WTC11 (cell line): ENCODE results near the gene HDAC8. TPM values are rescaled to one million over a fixed set of nuclear protein-coding genes. Genes with fewer than 3 reads are reported as not detected.

Experiments
- ATAC-seq: fragments of 200-7000 bp; cut with Tn5 transposase; 2 replicates; pipeline ENCODE4 v1.10.0; 2021; ENCODE audit warnings: mild to moderate bottlenecking, moderate library complexity
- CTCF ChIA-PET: fragments of 300-600 bp; sonication (Branson Sonifier 250); formaldehyde crosslinking; loops from one replicate; lab custom pipeline; 2021; ENCODE audit warnings: antibody characterized with exemption; lab: Charles Lee
- POLR2A ChIA-PET: fragments of 350-600 bp; sonication (Branson Sonifier 250); formaldehyde crosslinking; loops from one replicate; lab custom pipeline; 2021; ENCODE audit warnings: antibody characterized with exemption; lab: Charles Lee
- DNase-seq: peaks from one replicate; pipeline ENCODE4 v3.0.0; 2021; ENCODE audit warnings: low spot score
- H3K27ac Mint-ChIP-seq: 2 replicates; pipeline ENCODE4 v1.8.0; 2021; ENCODE audit warnings: mixed read lengths
- H3K27me3 Mint-ChIP-seq: 2 replicates; pipeline ENCODE4 v1.8.0; 2021; ENCODE audit warnings: low read depth, mild to moderate bottlenecking, moderate library complexity, mixed read lengths
- H3K36me3 Mint-ChIP-seq: 2 replicates; pipeline ENCODE4 v1.8.0; 2021; ENCODE audit warnings: mixed read lengths
- H3K4me1 Mint-ChIP-seq: 2 replicates; pipeline ENCODE4 v1.8.0; 2022; ENCODE audit warnings: mixed read lengths
- H3K4me3 Mint-ChIP-seq: 2 replicates; pipeline ENCODE4 v1.8.0; 2021; ENCODE audit warnings: mild to moderate bottlenecking, moderate library complexity, mixed read lengths
- H3K9me3 Mint-ChIP-seq: 2 replicates; pipeline ENCODE4 v1.8.0; 2021; ENCODE audit warnings: mixed read lengths
- ATF1 ChIP-seq: sonication (generic); formaldehyde crosslinking; IDR thresholded peaks from 2 replicates; pipeline ENCODE4 v1.8.1; 2023; ENCODE audit warnings: mild to moderate bottlenecking, moderate library complexity, missing genetic modification reagents
- CREM ChIP-seq: sonication (generic); formaldehyde crosslinking; IDR thresholded peaks from 2 replicates; pipeline ENCODE4 v1.8.1; 2022; ENCODE audit warnings: mild to moderate bottlenecking, missing genetic modification reagents, moderate library complexity
- GRHL2 ChIP-seq: fragments of 250-450 bp; sonication (Bioruptor Pico); IDR thresholded peaks from 2 replicates; pipeline ENCODE4 v1.8.0; 2022; ENCODE audit warnings: mild to moderate bottlenecking, moderate library complexity; ENCODE audit not compliant: insufficient replicate concordance, severe bottlenecking
- HMGA2 ChIP-seq: fragments of 250-450 bp; sonication (Bioruptor Pico); IDR thresholded peaks from 2 replicates; pipeline ENCODE4 v1.4.0; 2021; ENCODE audit warnings: mild to moderate bottlenecking, moderate library complexity
- MYBL2 ChIP-seq: sonication (generic); formaldehyde crosslinking; IDR thresholded peaks from 2 replicates; pipeline ENCODE4 v1.8.1; 2023; ENCODE audit warnings: mild to moderate bottlenecking, moderate library complexity, missing genetic modification reagents
- NFYB ChIP-seq: sonication (generic); formaldehyde crosslinking; conservative IDR thresholded peaks from 2 replicates; pipeline ENCODE4 v1.8.0; 2022; ENCODE audit warnings: low read depth, missing genetic modification reagents
- RORB ChIP-seq: fragments of 250-450 bp; sonication (Bioruptor Pico); IDR thresholded peaks from 2 replicates; pipeline ENCODE4 v1.9.0; 2021; ENCODE audit warnings: mild to moderate bottlenecking
- ZBTB43 ChIP-seq: sonication (generic); formaldehyde crosslinking; IDR thresholded peaks from 2 replicates; pipeline ENCODE4 v1.8.1; 2023; ENCODE audit warnings: mild to moderate bottlenecking, missing genetic modification reagents
- ZNF121 ChIP-seq: sonication (generic); formaldehyde crosslinking; IDR thresholded peaks from 2 replicates; pipeline ENCODE4 v1.8.0; 2023; ENCODE audit warnings: missing genetic modification reagents
- ZNF219 ChIP-seq: sonication (generic); formaldehyde crosslinking; IDR thresholded peaks from 2 replicates; pipeline ENCODE4 v1.8.0; 2023; ENCODE audit warnings: missing genetic modification reagents, mild to moderate bottlenecking, borderline replicate concordance
- ZNF317 ChIP-seq: sonication (generic); formaldehyde crosslinking; IDR thresholded peaks from 2 replicates; pipeline ENCODE4 v1.8.1; 2023; ENCODE audit warnings: low read depth, mild to moderate bottlenecking, moderate library complexity, missing genetic modification reagents, borderline replicate concordance
- ZNF416 ChIP-seq: fragments of 250-450 bp; sonication (Bioruptor Pico); IDR thresholded peaks from 2 replicates; pipeline ENCODE4 v1.9.0; 2021; ENCODE audit warnings: mild to moderate bottlenecking, inconsistent platforms
- ZNF671 ChIP-seq: fragments of 250-450 bp; sonication (Bioruptor Pico); IDR thresholded peaks from 2 replicates; pipeline ENCODE4 v1.8.0; 2021; ENCODE audit warnings: mild to moderate bottlenecking
- total RNA-seq: library from RNA; stranded (reverse); gene quantifications from 3 replicates; pipeline ENCODE4 v1.2.3, GENCODE V29; 2021
- TF ChIP-seq, protein P1 (sequence below): sonication (generic); formaldehyde crosslinking; IDR thresholded peaks from 2 replicates; pipeline ENCODE4 v1.8.0; 2022; ENCODE audit warnings: mild to moderate bottlenecking, missing genetic modification reagents
- TF ChIP-seq, protein P2 (sequence below): fragments of 250-450 bp; sonication (Bioruptor Pico); IDR thresholded peaks from 2 replicates; pipeline ENCODE4 v1.8.0; 2021; ENCODE audit warnings: mild to moderate bottlenecking
- TF ChIP-seq, protein P3 (sequence below): sonication (generic); formaldehyde crosslinking; IDR thresholded peaks from 2 replicates; pipeline ENCODE4 v1.8.1; 2023; ENCODE audit warnings: mild to moderate bottlenecking, missing genetic modification reagents, moderate library complexity
- TF ChIP-seq, protein P4 (sequence below): sonication (generic); formaldehyde crosslinking; IDR thresholded peaks from 2 replicates; pipeline ENCODE4 v1.8.0; 2023; ENCODE audit warnings: missing genetic modification reagents, mild to moderate bottlenecking, borderline replicate concordance
- TF ChIP-seq, protein P5 (sequence below): fragments of 200-600 bp; IDR thresholded peaks from 2 replicates; pipeline ENCODE4 v1.8.0; 2022; ENCODE audit warnings: antibody characterized with exemption
- TF ChIP-seq, protein P6 (sequence below): fragments of 250-450 bp; sonication (Bioruptor Pico); conservative IDR thresholded peaks from 2 replicates; pipeline ENCODE4 v1.9.0; 2021; ENCODE audit warnings: mild to moderate bottlenecking
- TF ChIP-seq, protein P7 (sequence below): fragments of 250-450 bp; sonication (Bioruptor Pico); IDR thresholded peaks from 2 replicates; pipeline ENCODE4 v1.9.0; 2021; ENCODE audit warnings: mild to moderate bottlenecking

Gene HDAC8
- total RNA-seq, 1 experiment from 2014 or later: 22.5 TPM

DNA sequence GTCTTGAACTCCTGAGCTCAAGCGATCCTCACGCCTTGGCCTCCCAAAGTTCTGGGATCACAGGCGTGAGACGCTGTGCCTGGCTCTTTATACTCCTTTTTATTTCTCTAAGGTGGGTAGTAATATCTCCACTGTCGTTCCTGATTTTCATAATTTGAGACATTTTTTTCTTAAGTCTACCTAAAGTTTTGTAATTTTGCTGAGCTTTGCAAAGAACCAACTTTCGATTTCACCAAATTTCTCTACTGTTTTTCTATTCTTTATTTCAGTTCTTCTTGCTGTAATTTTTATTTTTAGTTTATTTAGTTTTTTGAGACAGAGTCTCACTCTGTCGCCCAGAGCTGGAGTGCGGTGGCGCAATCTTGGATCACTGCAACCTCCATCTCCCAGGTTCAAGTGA, 196.5 kb downstream of the HDAC8 start:
- ChIA-PET CTCF (no interaction called here), POLR2A (no interaction called here)
- no peaks in the 10 kb centered on the region for H3K36me3 Mint-ChIP-seq
- TF ChIP-seq, protein P1, sequence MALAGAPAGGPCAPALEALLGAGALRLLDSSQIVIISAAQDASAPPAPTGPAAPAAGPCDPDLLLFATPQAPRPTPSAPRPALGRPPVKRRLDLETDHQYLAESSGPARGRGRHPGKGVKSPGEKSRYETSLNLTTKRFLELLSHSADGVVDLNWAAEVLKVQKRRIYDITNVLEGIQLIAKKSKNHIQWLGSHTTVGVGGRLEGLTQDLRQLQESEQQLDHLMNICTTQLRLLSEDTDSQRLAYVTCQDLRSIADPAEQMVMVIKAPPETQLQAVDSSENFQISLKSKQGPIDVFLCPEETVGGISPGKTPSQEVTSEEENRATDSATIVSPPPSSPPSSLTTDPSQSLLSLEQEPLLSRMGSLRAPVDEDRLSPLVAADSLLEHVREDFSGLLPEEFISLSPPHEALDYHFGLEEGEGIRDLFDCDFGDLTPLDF (CRISPR knock-in tag): no peak
- TF ChIP-seq GRHL2 (CRISPR knock-in tag) (no peak), RORB (CRISPR knock-in tag) (no peak), MYBL2 (CRISPR knock-in tag) (no peak), CREM (CRISPR knock-in tag) (no peak), ZBTB43 (CRISPR knock-in tag) (no peak), ATF1 (CRISPR knock-in tag) (no peak), ZNF671 (no peak), ZNF121 (CRISPR knock-in tag) (no peak), ZNF219 (no peak), ZNF416 (CRISPR knock-in tag) (no peak), NFYB (CRISPR knock-in tag) (no peak), ZNF317 (CRISPR knock-in tag) (no peak), HMGA2 (CRISPR knock-in tag) (no peak)
- TF ChIP-seq, protein P2, sequence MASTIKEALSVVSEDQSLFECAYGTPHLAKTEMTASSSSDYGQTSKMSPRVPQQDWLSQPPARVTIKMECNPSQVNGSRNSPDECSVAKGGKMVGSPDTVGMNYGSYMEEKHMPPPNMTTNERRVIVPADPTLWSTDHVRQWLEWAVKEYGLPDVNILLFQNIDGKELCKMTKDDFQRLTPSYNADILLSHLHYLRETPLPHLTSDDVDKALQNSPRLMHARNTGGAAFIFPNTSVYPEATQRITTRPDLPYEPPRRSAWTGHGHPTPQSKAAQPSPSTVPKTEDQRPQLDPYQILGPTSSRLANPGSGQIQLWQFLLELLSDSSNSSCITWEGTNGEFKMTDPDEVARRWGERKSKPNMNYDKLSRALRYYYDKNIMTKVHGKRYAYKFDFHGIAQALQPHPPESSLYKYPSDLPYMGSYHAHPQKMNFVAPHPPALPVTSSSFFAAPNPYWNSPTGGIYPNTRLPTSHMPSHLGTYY (CRISPR knock-in tag): no peak
- TF ChIP-seq, protein P3, sequence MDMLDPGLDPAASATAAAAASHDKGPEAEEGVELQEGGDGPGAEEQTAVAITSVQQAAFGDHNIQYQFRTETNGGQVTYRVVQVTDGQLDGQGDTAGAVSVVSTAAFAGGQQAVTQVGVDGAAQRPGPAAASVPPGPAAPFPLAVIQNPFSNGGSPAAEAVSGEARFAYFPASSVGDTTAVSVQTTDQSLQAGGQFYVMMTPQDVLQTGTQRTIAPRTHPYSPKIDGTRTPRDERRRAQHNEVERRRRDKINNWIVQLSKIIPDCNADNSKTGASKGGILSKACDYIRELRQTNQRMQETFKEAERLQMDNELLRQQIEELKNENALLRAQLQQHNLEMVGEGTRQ (CRISPR knock-in tag): no peak
- TF ChIP-seq, protein P4, sequence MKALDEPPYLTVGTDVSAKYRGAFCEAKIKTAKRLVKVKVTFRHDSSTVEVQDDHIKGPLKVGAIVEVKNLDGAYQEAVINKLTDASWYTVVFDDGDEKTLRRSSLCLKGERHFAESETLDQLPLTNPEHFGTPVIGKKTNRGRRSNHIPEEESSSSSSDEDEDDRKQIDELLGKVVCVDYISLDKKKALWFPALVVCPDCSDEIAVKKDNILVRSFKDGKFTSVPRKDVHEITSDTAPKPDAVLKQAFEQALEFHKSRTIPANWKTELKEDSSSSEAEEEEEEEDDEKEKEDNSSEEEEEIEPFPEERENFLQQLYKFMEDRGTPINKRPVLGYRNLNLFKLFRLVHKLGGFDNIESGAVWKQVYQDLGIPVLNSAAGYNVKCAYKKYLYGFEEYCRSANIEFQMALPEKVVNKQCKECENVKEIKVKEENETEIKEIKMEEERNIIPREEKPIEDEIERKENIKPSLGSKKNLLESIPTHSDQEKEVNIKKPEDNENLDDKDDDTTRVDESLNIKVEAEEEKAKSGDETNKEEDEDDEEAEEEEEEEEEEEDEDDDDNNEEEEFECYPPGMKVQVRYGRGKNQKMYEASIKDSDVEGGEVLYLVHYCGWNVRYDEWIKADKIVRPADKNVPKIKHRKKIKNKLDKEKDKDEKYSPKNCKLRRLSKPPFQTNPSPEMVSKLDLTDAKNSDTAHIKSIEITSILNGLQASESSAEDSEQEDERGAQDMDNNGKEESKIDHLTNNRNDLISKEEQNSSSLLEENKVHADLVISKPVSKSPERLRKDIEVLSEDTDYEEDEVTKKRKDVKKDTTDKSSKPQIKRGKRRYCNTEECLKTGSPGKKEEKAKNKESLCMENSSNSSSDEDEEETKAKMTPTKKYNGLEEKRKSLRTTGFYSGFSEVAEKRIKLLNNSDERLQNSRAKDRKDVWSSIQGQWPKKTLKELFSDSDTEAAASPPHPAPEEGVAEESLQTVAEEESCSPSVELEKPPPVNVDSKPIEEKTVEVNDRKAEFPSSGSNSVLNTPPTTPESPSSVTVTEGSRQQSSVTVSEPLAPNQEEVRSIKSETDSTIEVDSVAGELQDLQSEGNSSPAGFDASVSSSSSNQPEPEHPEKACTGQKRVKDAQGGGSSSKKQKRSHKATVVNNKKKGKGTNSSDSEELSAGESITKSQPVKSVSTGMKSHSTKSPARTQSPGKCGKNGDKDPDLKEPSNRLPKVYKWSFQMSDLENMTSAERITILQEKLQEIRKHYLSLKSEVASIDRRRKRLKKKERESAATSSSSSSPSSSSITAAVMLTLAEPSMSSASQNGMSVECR (CRISPR knock-in tag): no peak
- TF ChIP-seq, protein P5, sequence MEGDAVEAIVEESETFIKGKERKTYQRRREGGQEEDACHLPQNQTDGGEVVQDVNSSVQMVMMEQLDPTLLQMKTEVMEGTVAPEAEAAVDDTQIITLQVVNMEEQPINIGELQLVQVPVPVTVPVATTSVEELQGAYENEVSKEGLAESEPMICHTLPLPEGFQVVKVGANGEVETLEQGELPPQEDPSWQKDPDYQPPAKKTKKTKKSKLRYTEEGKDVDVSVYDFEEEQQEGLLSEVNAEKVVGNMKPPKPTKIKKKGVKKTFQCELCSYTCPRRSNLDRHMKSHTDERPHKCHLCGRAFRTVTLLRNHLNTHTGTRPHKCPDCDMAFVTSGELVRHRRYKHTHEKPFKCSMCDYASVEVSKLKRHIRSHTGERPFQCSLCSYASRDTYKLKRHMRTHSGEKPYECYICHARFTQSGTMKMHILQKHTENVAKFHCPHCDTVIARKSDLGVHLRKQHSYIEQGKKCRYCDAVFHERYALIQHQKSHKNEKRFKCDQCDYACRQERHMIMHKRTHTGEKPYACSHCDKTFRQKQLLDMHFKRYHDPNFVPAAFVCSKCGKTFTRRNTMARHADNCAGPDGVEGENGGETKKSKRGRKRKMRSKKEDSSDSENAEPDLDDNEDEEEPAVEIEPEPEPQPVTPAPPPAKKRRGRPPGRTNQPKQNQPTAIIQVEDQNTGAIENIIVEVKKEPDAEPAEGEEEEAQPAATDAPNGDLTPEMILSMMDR: no peak
- TF ChIP-seq, protein P6, sequence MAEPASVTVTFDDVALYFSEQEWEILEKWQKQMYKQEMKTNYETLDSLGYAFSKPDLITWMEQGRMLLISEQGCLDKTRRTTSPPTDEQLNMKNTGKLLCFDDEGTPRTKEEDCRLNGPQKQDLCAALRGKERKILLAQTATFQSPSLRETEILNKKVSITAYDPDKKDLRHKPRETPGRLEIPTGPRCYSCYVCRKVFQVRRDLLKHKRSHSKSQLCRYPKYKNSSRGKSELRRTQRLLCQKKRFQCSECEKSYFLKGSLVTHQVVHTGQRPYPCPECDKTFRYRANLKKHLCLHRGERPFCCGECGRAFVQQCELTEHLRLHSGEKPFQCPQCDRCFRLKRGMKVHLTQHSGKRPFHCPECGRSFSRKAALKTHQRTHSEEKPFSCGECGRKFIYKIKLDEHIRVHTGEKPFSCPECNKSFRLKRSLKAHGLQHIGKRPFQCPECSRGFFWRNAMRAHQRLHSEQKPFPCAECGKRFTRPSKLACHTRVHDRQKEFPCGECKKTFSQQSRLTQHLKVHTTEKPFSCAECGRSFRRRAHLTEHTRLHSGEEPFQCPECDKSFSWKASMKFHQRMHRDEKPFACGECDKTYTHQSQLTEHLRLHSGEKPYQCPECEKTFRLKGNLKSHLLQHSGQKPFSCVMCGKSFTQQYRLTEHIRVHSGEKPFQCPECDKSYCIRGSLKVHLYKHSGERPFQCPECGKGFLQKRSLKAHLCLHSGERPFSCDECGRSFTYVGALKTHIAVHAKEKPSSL: no peak
- TF ChIP-seq, protein P7, sequence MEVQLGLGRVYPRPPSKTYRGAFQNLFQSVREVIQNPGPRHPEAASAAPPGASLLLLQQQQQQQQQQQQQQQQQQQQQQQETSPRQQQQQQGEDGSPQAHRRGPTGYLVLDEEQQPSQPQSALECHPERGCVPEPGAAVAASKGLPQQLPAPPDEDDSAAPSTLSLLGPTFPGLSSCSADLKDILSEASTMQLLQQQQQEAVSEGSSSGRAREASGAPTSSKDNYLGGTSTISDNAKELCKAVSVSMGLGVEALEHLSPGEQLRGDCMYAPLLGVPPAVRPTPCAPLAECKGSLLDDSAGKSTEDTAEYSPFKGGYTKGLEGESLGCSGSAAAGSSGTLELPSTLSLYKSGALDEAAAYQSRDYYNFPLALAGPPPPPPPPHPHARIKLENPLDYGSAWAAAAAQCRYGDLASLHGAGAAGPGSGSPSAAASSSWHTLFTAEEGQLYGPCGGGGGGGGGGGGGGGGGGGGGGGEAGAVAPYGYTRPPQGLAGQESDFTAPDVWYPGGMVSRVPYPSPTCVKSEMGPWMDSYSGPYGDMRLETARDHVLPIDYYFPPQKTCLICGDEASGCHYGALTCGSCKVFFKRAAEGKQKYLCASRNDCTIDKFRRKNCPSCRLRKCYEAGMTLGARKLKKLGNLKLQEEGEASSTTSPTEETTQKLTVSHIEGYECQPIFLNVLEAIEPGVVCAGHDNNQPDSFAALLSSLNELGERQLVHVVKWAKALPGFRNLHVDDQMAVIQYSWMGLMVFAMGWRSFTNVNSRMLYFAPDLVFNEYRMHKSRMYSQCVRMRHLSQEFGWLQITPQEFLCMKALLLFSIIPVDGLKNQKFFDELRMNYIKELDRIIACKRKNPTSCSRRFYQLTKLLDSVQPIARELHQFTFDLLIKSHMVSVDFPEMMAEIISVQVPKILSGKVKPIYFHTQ (CRISPR knock-in tag): no peak
- TF ChIP-seq, all 79 proteins: peak for 0
- ATAC-seq (no peak), DNase-seq (no peak)
- no peak overlapping the region for H3K4me3 Mint-ChIP-seq
- H3K4me1 Mint-ChIP-seq: peaks cover under 1% of the 10 kb centered on the region
- H3K9me3 Mint-ChIP-seq: no peaks in the 10 kb centered on the region
- no peaks in the 10 kb centered on the region for H3K27me3 Mint-ChIP-seq
- no peak overlapping the region for H3K27ac Mint-ChIP-seq
